ENCODE measurements around the gene AHDC1. TPM values are rescaled to one million over a fixed set of nuclear protein-coding genes. Genes with fewer than 3 reads are reported as not detected.

Gene AHDC1
- total and polyA plus RNA-seq, 10 of the 15 experiments (the other 5 are each of a cell fraction or from before 2014, with no cell fraction given) = 0.21 to 13.0 (median 1.4) TPM

DNA sequence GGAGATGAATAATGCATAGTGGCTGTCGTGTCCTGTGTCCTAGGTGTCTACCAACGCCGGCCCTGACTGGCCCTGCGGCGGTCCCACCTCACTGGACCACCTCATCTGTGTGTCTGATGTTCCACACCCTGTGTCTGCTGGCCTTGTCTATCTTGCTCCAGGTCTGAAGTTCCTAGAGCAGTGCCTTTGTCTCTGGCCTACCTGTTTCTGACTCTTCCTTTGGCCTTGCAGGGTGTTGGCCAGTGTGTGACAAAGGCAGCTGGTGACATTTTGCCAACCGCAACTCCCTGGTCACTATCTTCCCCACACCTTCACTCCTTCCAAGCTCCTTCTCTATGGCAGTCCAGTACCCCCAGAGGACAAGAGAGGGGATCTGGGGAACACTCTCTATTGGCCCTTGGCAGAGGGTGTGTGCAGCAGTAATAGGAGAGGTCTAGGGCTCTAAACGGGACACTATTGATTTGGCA, 1.4 kb upstream of the AHDC1 start:
- POLR2A ChIA-PET = interaction anchor here (1.0 to 2.2 kb wide), 3 partner anchors 49 to 243 kb away, joined by 3 to 5 read pairs (median 4); no protein-coding TSS in a partner anchor
- DNase-seq (ENCODE audit: low read depth, low spot score) (no peak), ATAC-seq (no peak), FAIRE-seq (no peak)
- H3K9me3 ChIP-seq (replicated peaks; ENCODE audit: control insufficient read depth, insufficient read depth, low read length) = no peaks in the 10 kb centered on the region
- BruUV-seq (replicated peaks) = no TSS peak
- H3K27me3 ChIP-seq (replicated peaks in 1 of 2; ENCODE audit: control insufficient read depth in 2 of 2, insufficient read depth in 2 of 2, low read length in 1 of 2) = no peaks in the 10 kb centered on the region
- no peak overlapping the region for H2AFZ ChIP-seq (ENCODE audit: control insufficient read depth, low read depth, low read length)
- H3K27ac ChIP-seq (ENCODE audit: control insufficient read depth, insufficient read depth) = no peak overlapping the region
- no peak overlapping the region for H3K9ac ChIP-seq (ENCODE audit: control insufficient read depth, insufficient read depth, low read length)
- intact Hi-C loops (cut with micrococcal nuclease; ENCODE audit: unreplicated experiment) (loop anchor here (2.0 to 10.0 kb wide), 2 partner anchors 121 to 305 kb away; no protein-coding TSS in a partner anchor), in situ Hi-C loops (cut with MboI) (loop anchor here (5.0 kb wide), 3 partner anchors 57 to 303 kb away; partner anchors contain the start of gene GPR3)
- TF ChIP-seq EGR1 (IDR thresholded peaks at IDR 0.05; ENCODE audit: borderline replicate concordance in 1 of 2, low read depth in 2 of 2, low read length in 2 of 2) (no peak), SUPT20H (IDR thresholded peaks at IDR 0.05; ENCODE audit: borderline replicate concordance, control insufficient read depth, low read depth, low read length) (no peak), ZNF384 (IDR thresholded peaks at IDR 0.05; ENCODE audit: borderline replicate concordance, low read depth, low read length) (no peak), SRF (IDR thresholded peaks at IDR 0.05; ENCODE audit: low read depth in 2 of 2, low read length in 2 of 2) (no peak)
- TF ChIP-seq, protein P1, sequence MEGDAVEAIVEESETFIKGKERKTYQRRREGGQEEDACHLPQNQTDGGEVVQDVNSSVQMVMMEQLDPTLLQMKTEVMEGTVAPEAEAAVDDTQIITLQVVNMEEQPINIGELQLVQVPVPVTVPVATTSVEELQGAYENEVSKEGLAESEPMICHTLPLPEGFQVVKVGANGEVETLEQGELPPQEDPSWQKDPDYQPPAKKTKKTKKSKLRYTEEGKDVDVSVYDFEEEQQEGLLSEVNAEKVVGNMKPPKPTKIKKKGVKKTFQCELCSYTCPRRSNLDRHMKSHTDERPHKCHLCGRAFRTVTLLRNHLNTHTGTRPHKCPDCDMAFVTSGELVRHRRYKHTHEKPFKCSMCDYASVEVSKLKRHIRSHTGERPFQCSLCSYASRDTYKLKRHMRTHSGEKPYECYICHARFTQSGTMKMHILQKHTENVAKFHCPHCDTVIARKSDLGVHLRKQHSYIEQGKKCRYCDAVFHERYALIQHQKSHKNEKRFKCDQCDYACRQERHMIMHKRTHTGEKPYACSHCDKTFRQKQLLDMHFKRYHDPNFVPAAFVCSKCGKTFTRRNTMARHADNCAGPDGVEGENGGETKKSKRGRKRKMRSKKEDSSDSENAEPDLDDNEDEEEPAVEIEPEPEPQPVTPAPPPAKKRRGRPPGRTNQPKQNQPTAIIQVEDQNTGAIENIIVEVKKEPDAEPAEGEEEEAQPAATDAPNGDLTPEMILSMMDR (IDR thresholded peaks at IDR 0.05 in 2 of 3, conservative IDR thresholded peaks at IDR 0.05 in 1 of 3; ENCODE audit: control insufficient read depth in 2 of 3, extremely low read depth in 1 of 3, insufficient read depth in 1 of 3, low read depth in 3 of 3, low read length in 3 of 3) = no peak
- SMC1A ChIA-PET (ENCODE audit: uncharacterized antibody, unreplicated experiment) = interaction anchor here (0.8 to 9.2 kb wide), 7 partner anchors 8 to 273 kb away, joined by 3 to 248 read pairs (median 26); no protein-coding TSS in a partner anchor
- H3K36me3 ChIP-seq (ENCODE audit: control insufficient read depth in 2 of 2, insufficient read depth in 2 of 2, low read length in 1 of 2) = no peaks in the 10 kb centered on the region; a peak in 1 of 4 replicates
- no peaks in the 10 kb centered on the region for H4K20me1 ChIP-seq (ENCODE audit: control insufficient read depth, insufficient read depth)
- RAD21 ChIA-PET (ENCODE audit: unreplicated experiment) = interaction anchor here (0.9 to 11.0 kb wide), 13 partner anchors 20 to 309 kb away, joined by 3 to 268 read pairs (median 8); partner anchors contain the start of gene WASF2
- H3K4me3 ChIP-seq = no peak overlapping the region
- CTCF ChIA-PET = interaction anchor here (0.6 to 10.4 kb wide), 21 partner anchors 9 to 407 kb away, joined by 3 to 327 read pairs (median 8); partner anchors contain the start of gene MAP3K6
- WGBS (ENCODE audit: insufficient coverage, insufficient replicate concordance, low lambda C conversion rate, missing lambda C conversion rate) = 64% methylated on average over 7 of the region's 7 CpGs
- H3K4me2 ChIP-seq (ENCODE audit: control insufficient read depth, insufficient read depth) = no peak overlapping the region
- H3K4me1 ChIP-seq (ENCODE audit: control insufficient read depth, insufficient read depth, low read length) = peaks cover 49% of the 10 kb centered on the region
- peaks cover 1% of the 10 kb centered on the region; the same call in 1 of the 2 replicates for H3K79me2 ChIP-seq (ENCODE audit: control insufficient read depth, insufficient read depth, low read length)
